Lower leg skin (tissue), 3 donors: ENCODE data around the gene FAM107B.
"Not testable (repeated sequence)": the region's sequence is repeated elsewhere in the genome, so short reads cannot be mapped to it uniquely, and the experiment has no call there.

ENCODE experiments used
- CTCF ChIP-seq, 3 donors: fragments of 450-650 bp; IDR thresholded peaks; one replicate each; pipeline ENCODE4 v1.5.1; 2016; ENCODE audit warnings: antibody characterized with exemption in 3 of 3, mild to moderate bottlenecking in 3 of 3, moderate library complexity in 2 of 3
- POLR2A ChIP-seq, 2 donors: fragments of 450-650 bp; IDR thresholded peaks; one replicate each; pipeline ENCODE4 v1.6.1; 2016 to 2017; ENCODE audit warnings: antibody characterized with exemption in 2 of 2, mild to moderate bottlenecking in 1 of 2, moderate library complexity in 1 of 2

- TF ChIP-seq CTCF, POLR2A (IDR thresholded peaks at IDR 0.05): not testable (repeated sequence)
These were observed 42.0 kb upstream of the FAM107B start for GRCh38 chr10:14816717-14817116.
